Glutamatergic neuron (in vitro differentiated cells): ENCODE results near the gene CFAP141. TPM values are rescaled to one million over a fixed set of nuclear protein-coding genes. Genes with fewer than 3 reads are reported as not detected.

Experiments
- DNase-seq: peaks from one replicate; pipeline ENCODE4 v3.0.0; 2022
- H3K27ac Mint-ChIP-seq: one replicate; pipeline ENCODE4 v1.8.0; 2020; ENCODE audit warnings: mild to moderate bottlenecking, mixed read lengths, inconsistent platforms; ENCODE audit not compliant: unreplicated experiment
- H3K27me3 Mint-ChIP-seq: one replicate; pipeline ENCODE4 v1.8.0; 2020; ENCODE audit warnings: mild to moderate bottlenecking, moderate library complexity, mixed read lengths, inconsistent platforms; ENCODE audit not compliant: unreplicated experiment
- H3K36me3 Mint-ChIP-seq: one replicate; pipeline ENCODE4 v1.8.0; 2020; ENCODE audit warnings: mild to moderate bottlenecking, mixed read lengths, inconsistent platforms; ENCODE audit not compliant: unreplicated experiment
- H3K4me1 Mint-ChIP-seq: one replicate; pipeline ENCODE4 v1.8.0; 2020; ENCODE audit warnings: mild to moderate bottlenecking, low read depth, mixed read lengths, inconsistent platforms; ENCODE audit not compliant: unreplicated experiment
- H3K4me3 Mint-ChIP-seq: one replicate; pipeline ENCODE4 v1.8.0; 2020; ENCODE audit warnings: mild to moderate bottlenecking, mixed read lengths, inconsistent platforms; ENCODE audit not compliant: unreplicated experiment
- H3K9me3 Mint-ChIP-seq: one replicate; pipeline ENCODE4 v1.8.0; 2020; ENCODE audit warnings: mild to moderate bottlenecking, moderate library complexity, mixed read lengths, inconsistent platforms; ENCODE audit not compliant: unreplicated experiment
- CTCF ChIP-seq: fragments of 200-600 bp; sonication (generic); IDR thresholded peaks from one replicate; pipeline ENCODE4 v1.5.0; 2021; ENCODE audit not compliant: partially characterized antibody, unreplicated experiment
- total RNA-seq: library from RNA; stranded (reverse); fragmentation: NEBNext Ultra II Directional; extraction: Animal tissue kit (Norgen Biotek cat#: 25700); gene quantifications from one replicate; pipeline ENCODE4 v1.2.1, GENCODE V29; 2021; ENCODE audit not compliant: unreplicated experiment

CFAP141 gene
- total RNA-seq, 1 donor from 2014 or later, result not detected

DNA sequence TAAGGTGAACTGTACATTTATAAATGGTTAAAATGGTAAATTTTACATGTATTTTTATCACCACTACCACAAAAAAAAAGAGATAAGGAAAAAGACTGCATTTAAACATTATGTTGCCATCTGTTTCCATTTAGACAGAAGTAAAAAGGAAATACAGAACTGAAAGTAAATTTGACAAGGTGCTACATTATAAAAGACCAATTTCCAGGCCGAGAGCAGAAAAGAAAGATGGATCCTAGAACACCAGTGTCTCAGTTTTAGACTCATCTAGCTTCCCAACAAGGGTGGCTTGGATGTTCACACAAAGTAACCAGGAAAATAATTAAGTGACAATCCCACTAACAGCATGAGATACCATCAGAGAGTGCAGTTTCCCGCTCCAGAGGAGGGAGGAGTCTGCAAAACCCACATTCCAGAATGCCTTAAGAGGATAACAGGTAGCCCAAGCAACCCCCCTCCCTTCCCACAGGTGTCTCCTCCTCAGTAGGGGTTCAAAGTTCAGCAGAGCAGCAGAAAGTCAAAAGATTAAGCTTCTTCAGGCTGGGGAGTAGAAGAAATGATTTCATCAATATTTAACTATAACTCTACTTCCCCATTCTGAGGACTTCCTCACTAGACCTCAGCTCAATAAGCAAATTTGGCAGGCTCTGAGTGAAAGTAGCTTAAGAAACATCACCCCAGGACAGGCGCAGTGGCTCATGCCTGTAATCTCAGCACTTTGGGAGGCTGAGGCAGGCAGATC, 26.0 kb downstream of the CFAP141 start:
- peak overlapping the region; percentile 75 for H3K4me3 Mint-ChIP-seq
- H3K4me1 Mint-ChIP-seq, result peaks cover 38% of the 10 kb centered on the region
- TF ChIP-seq CTCF, result no peak

DNA sequence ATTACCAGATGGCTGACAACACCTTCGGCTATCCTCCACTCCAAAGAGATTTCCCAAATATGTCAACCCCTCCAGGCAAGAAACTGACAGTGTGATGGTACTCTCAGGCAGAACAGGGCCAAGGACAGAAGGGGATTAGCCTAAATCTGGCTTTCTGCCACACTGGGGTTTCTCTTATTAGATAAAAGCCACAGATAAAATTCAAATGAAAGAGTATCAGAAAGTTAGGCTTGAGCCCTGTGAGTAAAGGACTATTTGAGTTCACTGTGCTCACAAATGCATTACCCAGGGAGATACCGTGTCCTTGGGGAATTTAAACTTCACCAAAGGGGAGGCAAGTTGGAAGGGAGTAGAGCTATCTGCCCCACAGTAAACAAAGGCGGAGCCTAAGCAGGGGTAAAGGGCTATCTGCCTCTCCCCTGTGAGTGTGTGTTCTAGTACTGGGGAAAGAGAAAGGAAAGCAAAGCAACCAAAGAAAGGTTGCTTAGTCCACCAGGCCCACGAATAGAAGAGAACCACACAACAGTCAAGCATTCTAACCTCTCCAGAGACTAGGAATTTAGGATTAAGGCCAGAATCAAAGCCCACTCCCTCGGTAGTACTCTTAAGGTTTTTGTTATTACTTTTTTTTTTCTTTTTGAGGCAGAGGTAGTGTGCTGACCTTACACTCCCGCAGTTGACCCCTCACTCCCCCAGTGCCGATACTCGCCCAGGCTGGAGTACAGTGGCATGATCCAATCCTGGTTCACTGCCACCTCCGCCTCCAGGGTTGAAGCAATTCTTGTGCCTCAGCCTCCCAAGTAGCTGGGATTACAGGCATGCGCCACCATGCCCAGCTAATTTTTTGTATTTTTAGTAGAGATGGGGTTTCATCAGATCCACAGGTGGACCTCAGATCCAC, 27.0 kb downstream of the CFAP141 start:
- TF ChIP-seq CTCF, result no peak
- Mint-ChIP-seq H3K4me3 (peak overlapping the region; percentile 75), H3K4me1 (peaks cover 38% of the 10 kb centered on the region), H3K36me3 (no peaks in the 10 kb centered on the region), H3K27ac (peak overlapping the region; percentile 17), H3K27me3 (peaks cover 10% of the 10 kb centered on the region), H3K9me3 (peaks cover 4% of the 10 kb centered on the region)
- no peak for DNase-seq

More for the DNA sequence above, 26.0 kb downstream of the CFAP141 start:
- no peak for DNase-seq
- H3K27me3 Mint-ChIP-seq, result peaks cover 10% of the 10 kb centered on the region
- H3K27ac Mint-ChIP-seq, result no peak overlapping the region
- peaks cover 4% of the 10 kb centered on the region for H3K9me3 Mint-ChIP-seq
- no peaks in the 10 kb centered on the region for H3K36me3 Mint-ChIP-seq

- H3K27me3 Mint-ChIP-seq, result peaks cover 4% of the 10 kb centered on the region
- DNase-seq, result no peak
- H3K9me3 Mint-ChIP-seq, result no peaks in the 10 kb centered on the region
- H3K4me1 Mint-ChIP-seq, result peaks cover 35% of the 10 kb centered on the region
- no peak overlapping the region for H3K27ac Mint-ChIP-seq
- peak overlapping the region; percentile 2 for H3K4me3 Mint-ChIP-seq
- no peaks in the 10 kb centered on the region for H3K36me3 Mint-ChIP-seq
- no peak for TF ChIP-seq CTCF
Observed at GRCh38 chr1:154178013-154178412, 28.1 kb downstream of the CFAP141 start.

- H3K27me3 Mint-ChIP-seq, result peaks cover 4% of the 10 kb centered on the region
- peaks cover 40% of the 10 kb centered on the region for H3K4me1 Mint-ChIP-seq
- no peaks in the 10 kb centered on the region for H3K9me3 Mint-ChIP-seq
- DNase-seq, result no peak
- H3K4me3 Mint-ChIP-seq, result no peak overlapping the region
- no peak overlapping the region for H3K27ac Mint-ChIP-seq
- TF ChIP-seq CTCF, result no peak
- peaks cover 8% of the 10 kb centered on the region for H3K36me3 Mint-ChIP-seq
Observed at GRCh38 chr1:154176337-154176736, 29.8 kb downstream of the CFAP141 start.
